HG03432 (cell line): ENCODE measurements around the gene C17orf67.

Experiments
- ATAC-seq: cut with Tn5 transposase; IDR thresholded peaks from one replicate; pipeline ENCODE4 v1.9.1; 2021; ENCODE audit warnings: mild to moderate bottlenecking, moderate library complexity; ENCODE audit not compliant: unreplicated experiment

Gene C17orf67

DNA sequence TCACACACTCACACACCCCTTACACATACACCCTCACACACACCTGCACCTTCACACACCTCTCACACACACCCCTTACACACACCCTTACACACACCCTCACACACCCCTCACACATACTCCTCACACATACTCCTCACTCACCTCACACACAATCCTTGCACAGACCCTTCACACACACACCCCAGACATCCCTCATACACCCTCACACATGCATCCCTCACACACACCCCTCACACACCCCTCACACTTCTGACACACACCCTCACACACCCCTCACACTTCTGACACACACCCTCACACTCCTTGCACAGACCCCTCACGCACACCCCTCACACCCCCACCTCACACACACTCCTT, 23.9 kb downstream of the C17orf67 start:
- no peak for ATAC-seq

- no peak for ATAC-seq
These were observed 24.5 kb downstream of the C17orf67 start for GRCh38 chr17:56809106-56809819.

DNA sequence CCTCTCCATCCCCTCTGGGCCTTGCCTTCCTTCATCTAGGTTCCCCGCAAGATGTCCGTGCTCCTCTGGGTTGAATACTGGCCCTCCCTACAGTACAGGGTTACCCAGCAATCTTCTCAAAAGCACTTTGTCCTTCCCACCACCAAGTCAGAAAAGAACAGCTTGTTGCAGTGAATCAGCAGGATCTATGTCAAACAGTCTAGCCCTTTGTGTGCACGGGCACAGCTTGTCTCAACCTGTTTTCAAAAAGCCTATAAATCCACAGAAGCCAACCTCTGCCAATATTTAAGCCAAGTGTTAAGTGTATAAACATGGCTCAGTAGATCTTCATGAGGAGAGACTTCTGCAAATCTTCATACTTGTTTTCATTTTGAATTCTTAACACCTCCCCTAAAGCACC, 25.2 kb downstream of the C17orf67 start:
- no peak for ATAC-seq

- no peak for ATAC-seq
These were observed 26.0 kb downstream of the C17orf67 start for GRCh38 chr17:56807723-56808122.

- ATAC-seq = no peak
These were observed 26.8 kb downstream of the C17orf67 start for GRCh38 chr17:56806949-56807348.

- ATAC-seq = no peak
These were observed 29.3 kb downstream of the C17orf67 start for GRCh38 chr17:56804454-56804853.

DNA sequence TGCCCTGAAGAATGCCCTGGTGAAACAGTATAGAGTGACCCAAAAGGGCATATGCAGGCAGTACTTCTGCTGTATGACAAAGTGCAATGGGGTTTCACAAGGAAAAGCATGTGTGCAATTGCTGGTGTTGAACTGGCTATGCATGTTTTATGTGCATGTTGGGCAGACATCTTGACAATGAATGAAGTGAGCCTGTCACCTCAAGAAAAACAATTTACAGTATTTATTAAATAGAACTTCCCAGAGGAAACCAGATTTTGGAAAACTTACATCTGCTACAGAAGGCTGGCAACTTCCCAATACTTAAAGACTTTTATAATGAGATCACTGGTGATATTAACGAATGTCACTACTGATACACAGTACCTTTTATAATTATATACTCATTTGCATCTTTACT, 30.6 kb downstream of the C17orf67 start:
- no peak for ATAC-seq

GRCh38 chr17:56801459-56802178, 32.1 kb downstream of the C17orf67 start:
- no peak for ATAC-seq

GRCh38 chr17:56798916-56799315, 34.8 kb downstream of the C17orf67 start:
- ATAC-seq = no peak

- no peak for ATAC-seq
These were observed 37.2 kb downstream of the C17orf67 start for GRCh38 chr17:56796536-56796935.

GRCh38 chr17:56795221-56795865, 38.4 kb downstream of the C17orf67 start:
- no peak for ATAC-seq

- no peak for ATAC-seq
These were observed 39.8 kb downstream of the C17orf67 start for GRCh38 chr17:56793957-56794356.

GRCh38 chr17:56793531-56793930, 40.2 kb downstream of the C17orf67 start:
- ATAC-seq = no peak

DNA sequence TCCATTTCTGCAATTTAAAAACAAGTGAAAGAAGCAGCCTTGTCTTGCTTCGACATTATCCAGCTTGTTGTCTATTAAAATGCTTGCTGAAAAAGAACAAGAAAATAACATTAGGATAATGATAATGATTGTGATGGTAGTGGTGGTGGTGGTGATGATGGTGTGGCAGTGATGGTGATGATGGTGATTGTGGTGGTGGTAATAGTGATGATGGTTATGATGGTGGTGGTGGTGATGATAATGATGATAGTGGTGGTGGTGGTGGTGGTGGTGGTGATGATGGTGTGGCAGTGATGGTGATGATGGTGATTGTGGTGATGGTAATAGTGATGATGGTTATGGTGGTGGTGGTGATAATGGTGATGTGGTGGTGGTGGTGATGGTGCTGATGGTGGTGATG, 41.5 kb downstream of the C17orf67 start:
- ATAC-seq = no peak

DNA sequence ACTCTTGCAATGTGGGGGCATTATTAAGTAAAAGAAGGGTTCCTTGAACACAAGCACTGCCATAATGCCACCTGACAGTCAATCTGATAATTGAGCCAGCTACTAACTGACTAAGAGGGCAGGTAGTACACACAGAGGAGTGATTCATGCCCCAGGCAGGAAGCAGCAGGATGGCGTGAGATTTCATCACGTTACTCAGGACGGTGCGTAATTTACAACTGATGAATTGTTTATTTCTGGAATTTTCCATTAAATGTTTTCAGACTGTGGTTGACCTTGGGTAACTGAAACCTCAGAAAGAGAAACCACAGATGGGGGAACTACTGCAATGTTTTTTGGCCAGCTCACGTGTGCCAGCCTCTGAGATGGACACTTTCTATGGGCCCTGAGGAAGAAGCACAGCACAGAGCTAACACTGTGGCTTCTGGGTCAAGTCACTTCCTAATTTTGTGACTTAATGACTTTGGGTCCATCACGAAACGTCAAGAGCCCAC, 46.7 kb downstream of the C17orf67 start:
- peak; percentile 82 for ATAC-seq

DNA sequence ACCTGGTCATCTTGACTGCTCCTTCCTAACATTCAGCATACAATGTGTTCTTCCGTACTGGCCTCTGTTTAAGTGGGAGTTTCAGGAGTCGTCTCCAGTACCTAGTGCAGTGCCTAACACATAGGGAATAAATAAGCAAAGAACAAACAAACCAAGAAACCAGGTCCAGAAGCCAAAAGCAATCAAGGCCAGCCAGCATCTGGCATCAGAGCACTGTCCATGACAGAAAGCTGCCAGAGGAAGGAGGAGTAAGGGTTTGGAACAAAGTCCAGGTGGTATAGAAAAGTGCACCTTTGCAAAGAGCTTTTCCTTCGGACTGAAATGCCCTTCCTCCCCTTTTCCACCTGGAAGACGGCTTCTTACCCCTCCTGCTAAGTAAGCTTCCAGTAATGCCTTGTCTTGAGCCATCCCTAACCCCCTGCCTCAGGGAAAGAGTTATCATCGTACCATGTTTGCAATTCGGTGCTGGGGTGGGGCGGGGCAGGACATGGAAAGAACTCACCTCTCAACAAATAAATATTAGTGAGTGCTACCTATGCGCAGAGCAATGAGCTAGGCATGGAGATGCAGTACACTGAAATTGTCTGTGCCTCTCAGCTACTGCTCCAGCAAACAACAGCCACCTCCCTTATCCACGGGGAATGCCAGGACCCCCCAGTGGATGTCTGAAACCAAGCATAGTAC, 47.6 kb downstream of the C17orf67 start:
- no peak for ATAC-seq

GRCh38 chr17:56785405-56785804, 48.3 kb downstream of the C17orf67 start:
- no peak for ATAC-seq

GRCh38 chr17:56782338-56782737, 51.4 kb downstream of the C17orf67 start:
- ATAC-seq = no peak

GRCh38 chr17:56781906-56782305, 51.8 kb downstream of the C17orf67 start:
- ATAC-seq = no peak

GRCh38 chr17:56779898-56780777, 53.6 kb downstream of the C17orf67 start:
- ATAC-seq = peak; percentile 97
